ENCODE data around the gene RUFY4.

Gene RUFY4

GRCh38 chr2:218072002-218072401, 2.9 kb downstream of the RUFY4 start:
- no peak overlapping the region for H3K4me3 ChIP-seq (IDR thresholded peaks at IDR 0.05; ENCODE audit: insufficient read depth, low read depth, low read length)
- no peak overlapping the region for H3K9ac ChIP-seq
- no peaks in the 10 kb centered on the region for H3K36me3 ChIP-seq (ENCODE audit: insufficient read depth)
- TF ChIP-seq CTCF (conservative IDR thresholded peaks at IDR 0.05; ENCODE audit: low read depth, low read length) = no peak
- peaks cover 3% of the 10 kb centered on the region for H3K4me1 ChIP-seq (ENCODE audit: low read depth, poor library complexity, severe bottlenecking)
- no peaks in the 10 kb centered on the region for H3K27me3 ChIP-seq (ENCODE audit: insufficient read depth, low read depth)
- H3K27ac ChIP-seq = no peak overlapping the region
- no peak overlapping the region for H3K4me2 ChIP-seq
- H3K79me2 ChIP-seq (ENCODE audit: insufficient read depth, low read depth) = no peaks in the 10 kb centered on the region
- H2AFZ ChIP-seq (ENCODE audit: low read depth) = no peak overlapping the region
- H4K20me1 ChIP-seq (ENCODE audit: insufficient read depth) = no peaks in the 10 kb centered on the region

- Histone ChIP-seq H4K20me1 (ENCODE audit: insufficient read depth) (no peaks in the 10 kb centered on the region), H3K36me3 (ENCODE audit: insufficient read depth) (no peaks in the 10 kb centered on the region), H3K27ac (no peak overlapping the region), H3K27me3 (ENCODE audit: insufficient read depth, low read depth) (no peaks in the 10 kb centered on the region), H3K9ac (no peak overlapping the region), H3K4me2 (no peak overlapping the region), H3K4me3 (IDR thresholded peaks at IDR 0.05; ENCODE audit: insufficient read depth, low read depth, low read length) (no peak overlapping the region), H2AFZ (ENCODE audit: low read depth) (no peak overlapping the region), H3K4me1 (ENCODE audit: low read depth, poor library complexity, severe bottlenecking) (peaks cover 3% of the 10 kb centered on the region), H3K79me2 (ENCODE audit: insufficient read depth, low read depth) (no peaks in the 10 kb centered on the region)
- TF ChIP-seq CTCF (conservative IDR thresholded peaks at IDR 0.05; ENCODE audit: low read depth, low read length) = no peak
Measured at GRCh38 chr2:218072478-218073024, 3.5 kb downstream of the RUFY4 start.

- H3K79me2 ChIP-seq (ENCODE audit: insufficient read depth, low read depth) = no peaks in the 10 kb centered on the region
- H3K36me3 ChIP-seq (ENCODE audit: insufficient read depth) = no peaks in the 10 kb centered on the region
- no peaks in the 10 kb centered on the region for H4K20me1 ChIP-seq (ENCODE audit: insufficient read depth)
- no peak overlapping the region for H3K27ac ChIP-seq
- no peak overlapping the region for H3K9ac ChIP-seq
- H3K4me1 ChIP-seq (ENCODE audit: low read depth, poor library complexity, severe bottlenecking) = peaks cover 3% of the 10 kb centered on the region
- H3K4me2 ChIP-seq = no peak overlapping the region
- no peak overlapping the region for H2AFZ ChIP-seq (ENCODE audit: low read depth)
- H3K27me3 ChIP-seq (ENCODE audit: insufficient read depth, low read depth) = no peaks in the 10 kb centered on the region
- H3K4me3 ChIP-seq (IDR thresholded peaks at IDR 0.05; ENCODE audit: insufficient read depth, low read depth, low read length) = no peak overlapping the region
- no peak for TF ChIP-seq CTCF (conservative IDR thresholded peaks at IDR 0.05; ENCODE audit: low read depth, low read length)
Measured at GRCh38 chr2:218073185-218073584, 4.1 kb downstream of the RUFY4 start.

- H3K27me3 ChIP-seq (ENCODE audit: insufficient read depth, low read depth) = no peaks in the 10 kb centered on the region
- H3K4me2 ChIP-seq = no peak overlapping the region
- TF ChIP-seq CTCF (conservative IDR thresholded peaks at IDR 0.05; ENCODE audit: low read depth, low read length) = peak; percentile 53
- H3K9ac ChIP-seq = no peak overlapping the region
- no peak overlapping the region for H2AFZ ChIP-seq (ENCODE audit: low read depth)
- H3K4me1 ChIP-seq (ENCODE audit: low read depth, poor library complexity, severe bottlenecking) = no peaks in the 10 kb centered on the region
- no peak overlapping the region for H3K27ac ChIP-seq
- H3K36me3 ChIP-seq (ENCODE audit: insufficient read depth) = no peaks in the 10 kb centered on the region
- H3K79me2 ChIP-seq (ENCODE audit: insufficient read depth, low read depth) = no peaks in the 10 kb centered on the region
- no peaks in the 10 kb centered on the region for H4K20me1 ChIP-seq (ENCODE audit: insufficient read depth)
- H3K4me3 ChIP-seq (IDR thresholded peaks at IDR 0.05; ENCODE audit: insufficient read depth, low read depth, low read length) = no peak overlapping the region
Measured at GRCh38 chr2:218074031-218074430, 5.0 kb downstream of the RUFY4 start.

All from KMS-11 (cell line).